Mesendoderm (in vitro differentiated cells): ENCODE results near the gene TAF9.

Experiments
- DNase-seq: peaks from one replicate; pipeline ENCODE4 v3.0.0; 2013
- H2AK5ac ChIP-seq: 2 replicates; pipeline ENCODE4 v1.6.1; 2013; ENCODE audit warnings: low read length, inconsistent platforms
- H2BK120ac ChIP-seq: 2 replicates; pipeline ENCODE4 v1.6.1; 2013; ENCODE audit warnings: low read depth, mild to moderate bottlenecking, low read length, moderate library complexity, mixed read lengths
- H2BK15ac ChIP-seq: replicated peaks from 2 replicates; pipeline ENCODE4 v1.6.1; 2013; ENCODE audit warnings: low read depth, mild to moderate bottlenecking, moderate library complexity
- H2BK5ac ChIP-seq: 2 replicates; pipeline ENCODE4 v1.6.1; 2013; ENCODE audit warnings: low read length, inconsistent platforms
- H3K18ac ChIP-seq: 2 replicates; pipeline ENCODE4 v1.6.1; 2013; ENCODE audit warnings: mild to moderate bottlenecking, low read length, mixed read lengths
- H3K23ac ChIP-seq: one replicate; pipeline ENCODE4 v1.6.1; 2013; ENCODE audit warnings: low read length
- H3K27ac ChIP-seq: 2 replicates; pipeline ENCODE4 v1.5.1; 2013; ENCODE audit warnings: low read depth, mild to moderate bottlenecking, inconsistent platforms, low read length, moderate library complexity
- H3K27me3 ChIP-seq: 2 replicates; pipeline ENCODE4 v1.6.1; 2013; ENCODE audit warnings: low read length, control low read depth, mild to moderate bottlenecking, inconsistent platforms; ENCODE audit not compliant: insufficient read depth, poor library complexity
- H3K36me3 ChIP-seq: 2 replicates; pipeline ENCODE4 v1.6.1; 2013; ENCODE audit warnings: low read length, inconsistent platforms; ENCODE audit not compliant: control insufficient read depth, insufficient read depth
- H3K4ac ChIP-seq: one replicate; pipeline ENCODE4 v1.6.1; 2013; ENCODE audit warnings: low read depth, mild to moderate bottlenecking, low read length, moderate library complexity
- H3K4me1 ChIP-seq: 2 replicates; pipeline ENCODE4 v1.6.1; 2013; ENCODE audit warnings: low read depth, low read length, inconsistent platforms; ENCODE audit not compliant: control insufficient read depth
- H3K4me2 ChIP-seq: 2 replicates; pipeline ENCODE4 v1.6.1; 2013; ENCODE audit warnings: low read length
- H3K4me3 ChIP-seq: 2 replicates; pipeline ENCODE4 v1.5.1; 2013; ENCODE audit warnings: mild to moderate bottlenecking, low read length
- H3K56ac ChIP-seq: one replicate; pipeline ENCODE4 v1.6.1; 2013; ENCODE audit warnings: low read length
- H3K79me1 ChIP-seq: 2 replicates; pipeline ENCODE4 v1.6.1; 2013; ENCODE audit warnings: low read length, inconsistent platforms
- H3K79me2 ChIP-seq: 2 replicates; pipeline ENCODE4 v1.6.1; 2013; ENCODE audit warnings: mild to moderate bottlenecking, low read length; ENCODE audit not compliant: control insufficient read depth, insufficient read depth
- H3K9ac ChIP-seq: 2 replicates; pipeline ENCODE4 v1.6.1; 2013; ENCODE audit warnings: low read length, inconsistent platforms
- H4K5ac ChIP-seq: one replicate; pipeline ENCODE4 v1.6.1; 2013; ENCODE audit warnings: low read length
- H4K8ac ChIP-seq: one replicate; pipeline ENCODE4 v1.6.1; 2013; ENCODE audit warnings: low read depth, mild to moderate bottlenecking, control low read depth, low read length, moderate library complexity
- WGBS: extraction: QIAGEN DNeasy Blood & Tissue Kit; methylation state at CpG from one replicate; pipeline ENCODE4 v1.1.7; 2013; ENCODE audit warnings: low lambda C conversion rate, missing lambda C conversion rate; ENCODE audit not compliant: insufficient coverage; ENCODE audit errors: extremely low coverage; 5-methylcytosine and 5-hydroxymethylcytosine counted together

Gene TAF9

GRCh38 chr5:69414885-69415583 is 45.7 kb upstream of the TAF9 start, which contains the start of gene MARVELD2:
Gene MARVELD2, plus strand, starts transcription at chr5:69415116. Its CDS starts 4,270 bp downstream, at chr5:69419386.
- H3K56ac ChIP-seq, result peak within 1 kb of the TSS; percentile 90
- no peak within 1 kb of the TSS for H4K5ac ChIP-seq
- peak within 1 kb of the TSS; percentile 74 for H3K4ac ChIP-seq
- peaks cover 3% of the 10 kb centered on the region for H3K79me2 ChIP-seq
- DNase-seq, result peak; percentile 96
- peak within 1 kb of the TSS; percentile 70 for H3K23ac ChIP-seq
- peak within 1 kb of the TSS; percentile 56 for H4K8ac ChIP-seq
- H2BK120ac ChIP-seq, result no peak within 1 kb of the TSS
- peak within 1 kb of the TSS; percentile 19 for H2BK5ac ChIP-seq
- peak within 1 kb of the TSS; percentile 89 for H3K4me3 ChIP-seq
- H3K18ac ChIP-seq, result peak within 1 kb of the TSS; percentile 17
- WGBS, result no CpG with 5 or more reads among the region's 78 CpGs
- H3K79me1 ChIP-seq, result peaks cover 1% of the 10 kb centered on the region
- H2BK15ac ChIP-seq, result no peak within 1 kb of the TSS
- H3K27ac ChIP-seq, result peak within 1 kb of the TSS; percentile 71
- peaks cover 2% of the 10 kb centered on the region for H3K4me1 ChIP-seq
- H3K4me2 ChIP-seq, result peak within 1 kb of the TSS; percentile 79
- peak within 1 kb of the TSS; percentile 89 for H3K9ac ChIP-seq
- no peak within 1 kb of the TSS for H2AK5ac ChIP-seq
- H3K36me3 ChIP-seq, result peaks cover 6% of the 10 kb centered on the region
- no peaks in the 10 kb centered on the region for H3K27me3 ChIP-seq

- Histone ChIP-seq H3K4ac (no peak overlapping the region), H3K4me3 (no peak overlapping the region), H3K9ac (no peak overlapping the region), H3K23ac (no peak overlapping the region), H3K4me1 (no peaks in the 10 kb centered on the region), H2BK120ac (no peak overlapping the region), H3K18ac (no peak overlapping the region), H3K79me1 (no peaks in the 10 kb centered on the region), H3K79me2 (no peaks in the 10 kb centered on the region), H3K36me3 (no peaks in the 10 kb centered on the region), H2AK5ac (no peak overlapping the region), H2BK15ac (no peak overlapping the region), H4K8ac (no peak overlapping the region), H4K5ac (no peak overlapping the region), H3K27me3 (no peaks in the 10 kb centered on the region), H3K4me2 (no peak overlapping the region), H3K56ac (no peak overlapping the region), H2BK5ac (no peak overlapping the region), H3K27ac (no peak overlapping the region)
- no CpG with 5 or more reads among the region's 15 CpGs for WGBS
- DNase-seq, result no peak
Observed at GRCh38 chr5:69404659-69405330, 35.5 kb upstream of the TAF9 start.

- Histone ChIP-seq H4K8ac (no peak overlapping the region), H3K18ac (no peak overlapping the region), H3K9ac (no peak overlapping the region), H3K56ac (no peak overlapping the region), H2BK120ac (no peak overlapping the region), H3K27ac (no peak overlapping the region), H3K4me3 (no peak overlapping the region), H3K79me2 (no peaks in the 10 kb centered on the region), H3K36me3 (peaks cover 2% of the 10 kb centered on the region), H3K4ac (no peak overlapping the region), H3K27me3 (no peaks in the 10 kb centered on the region), H3K4me2 (no peak overlapping the region), H3K23ac (no peak overlapping the region), H3K79me1 (no peaks in the 10 kb centered on the region), H4K5ac (no peak overlapping the region), H2BK5ac (no peak overlapping the region), H3K4me1 (no peaks in the 10 kb centered on the region), H2BK15ac (no peak overlapping the region), H2AK5ac (no peak overlapping the region)
- no peak for DNase-seq
Observed at GRCh38 chr5:69378376-69378775, 9.1 kb upstream of the TAF9 start.

- Histone ChIP-seq H3K9ac (no peak overlapping the region), H3K36me3 (no peaks in the 10 kb centered on the region), H3K79me2 (peaks cover 6% of the 10 kb centered on the region), H3K4ac (no peak overlapping the region), H4K5ac (no peak overlapping the region), H3K4me2 (no peak overlapping the region), H2BK15ac (no peak overlapping the region), H4K8ac (no peak overlapping the region), H3K56ac (no peak overlapping the region), H3K4me1 (no peaks in the 10 kb centered on the region), H3K4me3 (no peak overlapping the region), H3K23ac (no peak overlapping the region), H3K18ac (no peak overlapping the region), H2BK5ac (no peak overlapping the region), H2AK5ac (no peak overlapping the region), H3K27ac (no peak overlapping the region), H3K27me3 (no peaks in the 10 kb centered on the region), H3K79me1 (peaks cover 2% of the 10 kb centered on the region), H2BK120ac (no peak overlapping the region)
- no CpG with 5 or more reads among the region's 4 CpGs for WGBS
- DNase-seq, result no peak
Observed at GRCh38 chr5:69374911-69375446, 5.7 kb upstream of the TAF9 start.

GRCh38 chr5:69372394-69372793 is 3.1 kb upstream of the TAF9 start:
- Histone ChIP-seq H3K56ac (no peak overlapping the region), H3K23ac (no peak overlapping the region), H3K79me1 (peaks cover 2% of the 10 kb centered on the region), H3K27ac (no peak overlapping the region), H3K79me2 (peaks cover 21% of the 10 kb centered on the region), H3K4me1 (no peaks in the 10 kb centered on the region), H3K18ac (no peak overlapping the region), H3K4me2 (no peak overlapping the region), H3K4ac (no peak overlapping the region), H4K8ac (no peak overlapping the region), H2BK5ac (no peak overlapping the region), H3K36me3 (no peaks in the 10 kb centered on the region), H2BK15ac (no peak overlapping the region), H4K5ac (no peak overlapping the region), H2AK5ac (no peak overlapping the region), H3K9ac (no peak overlapping the region), H2BK120ac (no peak overlapping the region), H3K27me3 (no peaks in the 10 kb centered on the region), H3K4me3 (no peak overlapping the region)
- no CpG with 5 or more reads among the region's 5 CpGs for WGBS
- DNase-seq, result no peak
